HG02973 (cell line): ENCODE data around the gene PPP2R5C.
"Not testable (repeated sequence)": the region's sequence is repeated elsewhere in the genome, so short reads cannot be mapped to it uniquely, and the experiment has no call there.

Experiments used
- ATAC-seq: cut with Tn5 transposase; IDR thresholded peaks from one replicate; pipeline ENCODE4 v1.9.1; 2021; ENCODE audit warnings: moderate library complexity; ENCODE audit not compliant: unreplicated experiment

PPP2R5C gene

GRCh38 chr14:101761032-101761880 is at the start of gene PPP2R5C:
TSS of gene PPP2R5C (plus strand) at chr14:101761709. CDS start at chr14:101761894, 185 bp downstream.
- peak; percentile 51 for ATAC-seq

GRCh38 chr14:101711857-101712233 is 49.7 kb upstream of the PPP2R5C start:
- ATAC-seq: not testable (repeated sequence)

GRCh38 chr14:101712341-101712740 is 49.2 kb upstream of the PPP2R5C start:
- ATAC-seq: not testable (repeated sequence)

- not testable (repeated sequence) for ATAC-seq
These were observed 48.4 kb upstream of the PPP2R5C start for GRCh38 chr14:101713091-101713490.

GRCh38 chr14:101713621-101714349 is 47.7 kb upstream of the PPP2R5C start:
- ATAC-seq: no peak

GRCh38 chr14:101714394-101714793 is 47.1 kb upstream of the PPP2R5C start:
- no peak for ATAC-seq

GRCh38 chr14:101715210-101716076 is 46.1 kb upstream of the PPP2R5C start:
- ATAC-seq: no peak

GRCh38 chr14:101716077-101716950 is 45.2 kb upstream of the PPP2R5C start:
- no peak for ATAC-seq

- ATAC-seq: no peak
These were observed 44.4 kb upstream of the PPP2R5C start for GRCh38 chr14:101716956-101717662.

- no peak for ATAC-seq
These were observed 43.6 kb upstream of the PPP2R5C start for GRCh38 chr14:101717663-101718490.

- no peak for ATAC-seq
These were observed 42.4 kb upstream of the PPP2R5C start for GRCh38 chr14:101719045-101719645.

- no peak for ATAC-seq
These were observed 41.8 kb upstream of the PPP2R5C start for GRCh38 chr14:101719708-101720107.

GRCh38 chr14:101721111-101721510 is 40.4 kb upstream of the PPP2R5C start:
- ATAC-seq: no peak

- peak; percentile 53 for ATAC-seq
These were observed 39.4 kb upstream of the PPP2R5C start for GRCh38 chr14:101721951-101722661.

GRCh38 chr14:101723061-101723595 is 38.4 kb upstream of the PPP2R5C start:
- no peak for ATAC-seq

GRCh38 chr14:101725652-101726051 is 35.9 kb upstream of the PPP2R5C start:
- ATAC-seq: not testable (repeated sequence)

GRCh38 chr14:101726295-101726953 is 35.1 kb upstream of the PPP2R5C start:
- no peak for ATAC-seq
